GM12801 (cell line): ENCODE measurements around the gene RAP2B.

Experiments
- CTCF ChIP-seq: IDR thresholded peaks from one replicate; pipeline ENCODE4 v1.5.1; 2011; ENCODE audit warnings: control low read depth; ENCODE audit not compliant: insufficient read length; ENCODE audit errors: extremely low read depth

RAP2B gene

GRCh38 chr3:153182501-153183293 lies 20.7 kb downstream of the RAP2B start:
- no peak for TF ChIP-seq CTCF

DNA sequence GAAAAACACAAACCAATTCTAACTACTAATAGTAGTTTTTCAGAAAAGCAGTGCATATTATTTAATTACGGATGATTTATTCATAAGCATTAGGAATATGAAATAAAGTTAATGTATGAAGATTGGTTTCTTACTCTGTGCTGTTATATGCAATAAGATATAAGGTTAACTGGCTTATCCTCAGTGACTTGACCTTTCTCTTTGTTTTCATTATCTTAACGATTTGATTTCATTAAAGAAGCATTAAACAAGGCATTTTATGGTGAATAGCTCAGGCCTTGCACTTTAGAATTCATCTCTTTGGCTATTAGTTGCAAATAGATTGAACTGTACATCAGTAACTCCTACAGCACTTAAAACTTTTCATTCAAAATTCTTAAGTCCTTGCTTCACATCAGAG lies 28.9 kb downstream of the RAP2B start:
- TF ChIP-seq CTCF: no peak

- no peak for TF ChIP-seq CTCF
Measured at GRCh38 chr3:153192327-153192726, 30.3 kb downstream of the RAP2B start.

DNA sequence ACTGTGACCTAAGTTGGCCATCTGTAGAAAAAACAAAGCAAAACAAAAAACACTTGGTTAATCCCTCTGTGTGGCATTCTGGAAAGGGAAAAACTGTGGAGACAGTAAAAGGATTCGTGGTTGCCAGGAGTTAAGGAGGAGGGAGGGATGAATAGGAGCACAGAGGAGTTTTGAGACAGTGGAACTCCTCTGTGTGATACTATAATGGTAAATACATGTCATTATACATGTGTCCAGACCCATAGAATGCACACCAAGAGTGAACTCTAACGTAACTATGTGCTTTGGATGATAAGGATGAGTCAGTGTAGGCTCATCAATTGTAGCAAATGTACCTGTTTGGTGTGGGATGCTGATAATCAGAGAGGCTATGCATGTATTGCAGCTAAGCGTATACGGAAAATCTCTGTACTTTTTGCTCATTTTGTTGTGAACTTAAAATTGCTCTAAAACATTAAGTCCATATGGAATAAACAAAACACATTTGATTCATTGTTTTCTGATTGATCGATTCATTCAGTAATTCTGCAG lies 33.4 kb downstream of the RAP2B start:
- TF ChIP-seq CTCF: no peak

DNA sequence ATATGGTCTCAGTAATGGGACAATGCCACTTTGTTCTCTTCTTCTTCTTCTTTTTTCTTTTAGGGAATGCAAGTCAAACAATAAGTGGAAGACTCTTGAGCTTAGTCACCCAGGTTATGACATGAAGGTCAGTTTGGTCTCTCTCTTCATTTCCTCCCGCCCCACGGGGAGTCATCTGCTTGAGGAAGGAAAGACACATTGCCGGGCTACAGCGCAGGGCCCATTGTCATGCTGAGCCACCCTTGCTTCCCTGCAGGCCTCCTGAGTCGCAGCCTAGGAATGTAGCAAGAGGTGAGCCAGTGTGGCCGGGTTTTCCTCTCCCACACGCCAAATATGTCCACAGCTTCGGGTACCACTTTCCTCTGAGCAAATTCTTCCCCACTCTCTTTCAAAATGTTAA lies 47.6 kb downstream of the RAP2B start:
- no peak for TF ChIP-seq CTCF

DNA sequence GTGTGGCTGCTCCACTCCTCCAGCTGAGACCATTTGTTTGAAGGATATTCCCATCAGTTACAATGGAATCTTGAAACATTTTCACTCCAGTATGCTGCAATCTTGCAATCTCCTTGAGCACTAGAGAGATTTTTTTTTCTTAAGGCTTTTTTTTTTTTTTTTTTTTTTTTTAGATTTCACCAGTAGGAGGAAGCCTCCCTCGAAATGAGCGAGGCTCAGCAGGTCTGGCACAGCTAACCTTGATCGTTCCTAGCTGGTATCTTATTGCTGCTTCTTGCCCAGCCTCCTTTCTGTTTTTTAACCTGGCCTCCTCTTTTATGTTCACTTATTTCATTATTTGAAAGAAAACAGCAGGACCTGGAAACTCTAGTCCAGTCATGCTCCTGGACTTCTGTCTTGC lies 48.1 kb downstream of the RAP2B start:
- no peak for TF ChIP-seq CTCF

DNA sequence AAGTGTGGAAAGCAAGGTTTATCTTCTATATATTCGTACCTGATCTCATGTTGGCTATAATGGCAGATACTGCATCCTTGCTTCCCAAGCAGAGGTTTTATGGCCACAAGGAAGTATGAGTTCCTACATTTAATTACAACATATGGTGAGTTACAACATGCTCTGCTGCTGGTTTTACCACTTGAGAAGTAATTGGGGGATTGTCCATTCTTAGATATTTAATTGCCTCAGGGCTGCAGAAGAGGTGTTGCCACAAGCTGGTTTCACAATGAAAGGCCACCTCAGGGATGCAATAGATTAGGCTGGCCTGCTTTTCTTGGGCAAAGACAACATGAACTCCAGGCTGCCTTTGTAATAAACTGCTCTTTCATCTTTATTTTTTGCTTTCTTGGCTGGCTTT lies 48.6 kb downstream of the RAP2B start:
- no peak for TF ChIP-seq CTCF

DNA sequence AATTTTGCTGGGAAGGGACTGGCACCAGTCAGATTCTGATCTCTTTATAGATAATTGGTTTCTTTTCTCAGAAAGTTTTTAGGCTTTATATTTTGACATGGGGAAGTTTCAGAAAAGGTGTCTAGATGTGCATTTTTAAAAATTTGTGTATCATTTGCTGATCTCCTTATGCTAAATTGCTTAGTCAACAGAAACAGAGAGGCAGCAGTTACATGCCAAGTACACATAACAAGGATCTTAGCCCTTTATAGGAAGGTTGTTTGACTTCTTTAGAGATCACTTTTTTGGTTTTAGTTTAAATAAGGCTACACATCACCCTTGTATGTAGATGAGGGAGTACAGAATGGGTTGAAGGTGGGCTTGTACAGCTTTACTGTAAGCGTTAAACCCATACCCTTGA lies 53.5 kb downstream of the RAP2B start:
- TF ChIP-seq CTCF: no peak
